HG03571 (cell line): ENCODE results near the gene ARVCF.

ENCODE experiments used
- ATAC-seq: cut with Tn5 transposase; IDR thresholded peaks from one replicate; pipeline ENCODE4 v1.9.1; 2021; ENCODE audit not compliant: unreplicated experiment

The ARVCF gene

GRCh38 chr22:20019661-20020532 lies 3.3 kb upstream of the ARVCF start:
- ATAC-seq, result no peak

- no peak for ATAC-seq
Observed at GRCh38 chr22:20018001-20018400, 1.4 kb upstream of the ARVCF start.

- no peak for ATAC-seq
Observed at GRCh38 chr22:20017622-20017958, 967 bp upstream of the ARVCF start.

- no peak for ATAC-seq
Observed at GRCh38 chr22:20015971-20016733, 471 bp downstream of the ARVCF start.

DNA sequence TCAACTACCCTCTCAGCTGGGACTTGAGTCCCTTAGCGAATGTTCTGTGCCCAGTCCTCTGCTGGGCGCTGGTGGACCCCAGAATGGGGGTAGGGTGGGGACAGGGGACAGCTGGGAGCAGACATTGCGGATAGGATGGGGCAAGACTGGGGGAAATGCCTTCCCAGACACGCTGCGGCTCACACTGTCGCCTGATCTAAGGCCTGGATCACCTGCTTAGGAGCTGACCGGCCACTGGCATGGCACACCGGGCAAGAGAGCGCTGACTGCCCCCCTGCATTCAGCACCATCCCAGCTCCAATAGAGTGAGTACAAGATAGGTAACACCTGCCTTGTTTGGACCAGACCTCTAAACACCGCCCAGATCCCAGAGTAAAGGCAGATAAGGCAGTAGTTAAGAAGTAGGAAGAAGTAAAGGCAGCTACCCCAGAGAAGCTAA lies 1.4 kb downstream of the ARVCF start:
- ATAC-seq, result no peak

DNA sequence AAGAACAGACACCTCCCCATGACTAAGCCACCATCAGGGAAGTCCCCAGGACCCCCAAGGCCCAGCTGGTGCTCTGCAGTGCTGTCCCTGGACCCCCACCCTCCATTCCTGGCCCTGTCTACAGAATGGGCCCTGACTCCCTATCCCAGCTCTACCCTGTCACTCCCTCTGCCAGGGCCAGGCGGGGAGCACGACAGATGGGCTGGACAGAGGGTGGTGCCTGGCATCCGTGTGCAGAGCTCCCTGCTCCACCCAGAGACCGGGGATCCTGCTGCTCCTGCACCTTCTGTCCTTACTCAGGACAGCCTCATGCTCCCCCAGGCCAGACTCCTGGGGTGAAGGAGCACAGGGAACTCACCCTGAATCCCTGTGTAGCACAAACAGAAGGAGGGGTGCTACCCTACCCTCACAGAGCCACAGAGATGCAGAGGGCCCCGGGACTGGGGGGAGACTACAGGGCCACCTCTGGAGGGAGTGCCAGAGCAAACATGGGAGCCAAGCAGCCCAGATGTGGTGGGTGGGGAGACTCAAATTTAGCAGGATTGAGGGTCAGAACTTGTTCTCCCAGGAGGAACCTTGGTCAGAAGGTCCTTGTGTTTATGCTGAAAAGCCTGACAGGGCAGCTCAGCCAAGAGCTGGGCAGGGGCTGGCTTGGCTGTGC lies 2.0 kb downstream of the ARVCF start:
- no peak for ATAC-seq

- ATAC-seq, result no peak
Observed at GRCh38 chr22:20013382-20013871, 3.2 kb downstream of the ARVCF start.

- ATAC-seq, result no peak
Observed at GRCh38 chr22:20012741-20013331, 3.8 kb downstream of the ARVCF start.

- ATAC-seq, result no peak
Observed at GRCh38 chr22:20011993-20012740, 4.5 kb downstream of the ARVCF start.

GRCh38 chr22:20011123-20011992 lies 5.3 kb downstream of the ARVCF start:
- no peak for ATAC-seq

DNA sequence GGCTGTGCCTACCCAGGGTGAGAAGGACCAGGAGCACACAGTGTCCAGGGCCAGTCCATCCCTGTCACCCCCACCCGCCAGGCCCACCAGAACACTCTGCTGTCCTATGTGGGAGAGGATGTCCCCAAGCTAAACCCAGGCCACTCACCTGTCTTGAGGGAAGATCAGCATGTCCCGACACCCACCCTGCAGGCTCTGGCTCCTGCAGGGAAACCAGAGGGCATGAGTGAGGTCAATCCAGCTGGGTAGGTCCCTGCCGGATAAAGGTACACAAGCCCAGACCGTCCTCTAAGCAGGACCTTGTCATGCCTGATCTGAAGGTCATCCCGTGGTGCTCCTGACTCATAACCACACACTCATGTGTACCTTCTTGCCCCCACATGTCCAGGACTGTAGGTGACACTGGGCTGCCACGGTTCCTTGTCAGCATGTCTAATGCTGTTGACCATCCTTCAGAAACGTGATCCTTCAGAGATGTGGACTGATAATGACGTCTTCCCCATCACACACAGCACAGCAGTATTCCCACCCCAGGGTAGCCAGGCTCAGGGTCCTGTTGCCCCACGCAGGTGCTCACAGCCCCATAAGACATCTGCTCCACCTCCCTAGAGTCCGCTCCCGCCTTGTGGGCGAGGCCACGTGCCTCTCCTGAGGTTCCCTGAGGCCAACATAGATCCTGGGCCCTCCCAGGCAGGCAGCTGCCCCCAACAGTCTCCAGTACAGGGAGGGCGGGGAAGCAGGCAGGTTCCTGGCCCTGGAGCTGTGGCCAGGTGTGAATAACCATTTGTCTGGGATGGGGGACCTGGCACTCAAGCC lies 6.1 kb downstream of the ARVCF start:
- no peak for ATAC-seq

GRCh38 chr22:20009582-20010306 lies 6.9 kb downstream of the ARVCF start:
- ATAC-seq, result no peak

DNA sequence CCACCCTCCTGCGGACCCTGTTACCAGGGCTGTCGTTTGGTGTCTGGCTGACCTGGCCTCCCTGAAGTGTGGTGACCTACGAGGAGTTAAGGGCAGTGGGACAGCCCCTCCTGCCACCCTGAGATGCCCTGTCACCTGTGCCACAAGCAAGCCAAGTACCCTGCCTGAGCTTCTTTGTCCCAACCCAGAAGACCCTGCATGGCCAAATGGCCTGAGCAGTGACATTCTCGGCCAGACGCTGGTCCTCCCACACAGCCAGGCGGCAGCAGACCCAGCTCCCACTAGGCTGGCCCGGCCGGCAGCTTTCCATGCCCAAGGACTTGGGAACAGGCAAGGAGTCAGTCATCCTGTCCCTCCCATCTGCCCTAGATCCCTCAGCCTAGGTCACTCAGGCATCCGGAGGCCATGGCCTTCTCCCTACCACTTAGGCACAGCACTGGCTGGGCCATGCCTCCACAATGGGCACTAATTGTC lies 7.6 kb downstream of the ARVCF start:
- ATAC-seq, result no peak

GRCh38 chr22:20008221-20008995 lies 8.2 kb downstream of the ARVCF start:
- no peak for ATAC-seq

GRCh38 chr22:20004464-20004863 lies 12.2 kb downstream of the ARVCF start:
- no peak for ATAC-seq

GRCh38 chr22:20003304-20003703 lies 13.3 kb downstream of the ARVCF start:
- no peak for ATAC-seq

GRCh38 chr22:20002636-20003035 lies 14.0 kb downstream of the ARVCF start:
- ATAC-seq, result no peak
